ENCODE data around the gene GFOD1. TPM values are rescaled to one million over a fixed set of nuclear protein-coding genes. Genes with fewer than 3 reads are reported as not detected.

Gene GFOD1
- polyA plus RNA-seq, 1 donor = 2.0 TPM

DNA sequence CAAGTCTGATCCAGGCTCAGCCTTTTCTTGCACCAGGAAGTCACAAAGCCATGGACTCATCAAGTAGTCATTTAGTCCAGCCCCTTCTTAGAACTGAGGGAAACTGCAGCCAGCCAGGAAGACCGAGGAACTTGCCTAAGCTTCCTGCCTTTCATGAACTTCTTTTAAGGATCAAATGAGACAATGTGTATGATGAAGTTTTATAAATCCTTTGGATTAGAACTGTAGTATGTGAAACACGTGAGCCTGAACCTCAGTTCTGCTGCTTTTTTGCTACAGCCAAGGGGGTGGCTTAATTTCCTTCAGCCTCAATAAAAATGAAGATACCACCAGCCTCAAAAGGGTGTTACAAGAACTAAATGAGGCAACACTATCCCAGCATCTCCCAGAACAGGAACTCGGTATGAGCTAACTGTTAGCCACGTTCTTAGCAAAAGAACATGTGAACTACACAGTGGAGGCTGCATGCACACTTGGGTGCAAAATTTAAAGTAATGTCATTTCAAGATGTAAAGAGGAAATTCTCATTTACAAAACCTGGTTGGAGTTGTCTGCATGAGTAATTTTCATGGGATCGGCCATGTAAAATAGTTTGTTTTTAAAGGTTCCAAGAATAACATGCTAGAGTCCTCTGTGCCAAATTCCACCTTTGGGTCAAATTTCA is 83.0 kb downstream of the GFOD1 start:
- Histone ChIP-seq H3K9me3 (ENCODE audit: control insufficient read depth, low read depth, low read length) (no peaks in the 10 kb centered on the region), H3K27me3 (ENCODE audit: control insufficient read depth, insufficient read depth, low read length) (peaks cover 2% of the 10 kb centered on the region), H3K4me1 (ENCODE audit: control insufficient read depth, insufficient read depth, low read length) (no peaks in the 10 kb centered on the region), H3K27ac (ENCODE audit: low read length) (no peak overlapping the region), H3K4me3 (ENCODE audit: low read length) (no peak overlapping the region), H3K36me3 (ENCODE audit: control insufficient read depth, insufficient read depth, low read length) (no peaks in the 10 kb centered on the region)
- DNase-seq = no peak
- WGBS (ENCODE audit: insufficient coverage, low lambda C conversion rate) = 83% methylated on average over 1 of the region's 5 CpGs

DNA sequence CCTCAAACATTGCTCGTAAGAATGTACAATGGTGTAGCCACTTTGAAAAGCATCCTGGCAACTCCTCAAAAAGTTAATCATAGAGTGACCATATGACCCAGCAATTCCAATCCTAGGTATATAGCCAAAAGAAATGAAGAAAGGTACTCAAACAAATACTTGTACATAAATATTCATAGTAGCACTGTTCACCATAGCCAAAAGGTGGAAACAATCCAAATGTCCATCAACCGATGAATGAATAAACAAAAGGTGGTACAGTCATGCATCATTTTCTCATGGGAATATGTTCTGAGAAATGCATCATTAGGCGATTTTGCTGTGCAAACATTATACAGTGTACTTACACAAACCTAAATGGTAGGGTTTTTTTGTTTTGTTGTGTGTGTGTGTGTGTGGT is 84.7 kb downstream of the GFOD1 start:
- no peak for DNase-seq
- H3K4me1 ChIP-seq (ENCODE audit: control insufficient read depth, insufficient read depth, low read length) = no peaks in the 10 kb centered on the region
- no peaks in the 10 kb centered on the region for H3K36me3 ChIP-seq (ENCODE audit: control insufficient read depth, insufficient read depth, low read length)
- no peaks in the 10 kb centered on the region for H3K9me3 ChIP-seq (ENCODE audit: control insufficient read depth, low read depth, low read length)
- H3K27ac ChIP-seq (ENCODE audit: low read length) = no peak overlapping the region
- no CpG with 5 or more reads among the region's 3 CpGs for WGBS (ENCODE audit: insufficient coverage, low lambda C conversion rate)
- no peak overlapping the region for H3K4me3 ChIP-seq (ENCODE audit: low read length)
- peaks cover 4% of the 10 kb centered on the region for H3K27me3 ChIP-seq (ENCODE audit: control insufficient read depth, insufficient read depth, low read length)

DNA sequence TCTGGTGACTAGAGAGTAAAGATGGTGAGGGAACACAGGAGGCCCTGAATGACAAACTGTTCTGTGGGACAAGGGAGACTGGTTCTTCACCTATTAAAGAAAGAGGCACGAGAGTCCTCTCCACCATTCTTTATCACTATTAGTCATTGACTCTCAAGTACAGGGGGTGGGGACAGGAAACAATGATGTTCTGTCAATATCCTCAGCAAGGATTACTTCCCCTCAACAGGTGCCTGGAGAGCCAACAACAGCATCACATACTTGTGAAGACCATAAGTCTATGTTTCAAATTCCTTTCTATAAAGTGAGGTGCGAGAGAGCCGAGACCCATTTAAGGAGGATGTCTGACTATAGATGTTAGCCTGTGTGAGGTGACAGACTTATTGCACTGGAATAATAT is 86.6 kb downstream of the GFOD1 start:
- 40% methylated on average over 1 of the region's 3 CpGs for WGBS (ENCODE audit: insufficient coverage, low lambda C conversion rate)
- no peaks in the 10 kb centered on the region for H3K36me3 ChIP-seq (ENCODE audit: control insufficient read depth, insufficient read depth, low read length)
- H3K9me3 ChIP-seq (ENCODE audit: control insufficient read depth, low read depth, low read length) = no peaks in the 10 kb centered on the region
- peaks cover 4% of the 10 kb centered on the region for H3K27me3 ChIP-seq (ENCODE audit: control insufficient read depth, insufficient read depth, low read length)
- no peak overlapping the region for H3K4me3 ChIP-seq (ENCODE audit: low read length)
- DNase-seq = no peak
- H3K4me1 ChIP-seq (ENCODE audit: control insufficient read depth, insufficient read depth, low read length) = no peaks in the 10 kb centered on the region
- H3K27ac ChIP-seq (ENCODE audit: low read length) = no peak overlapping the region

DNA sequence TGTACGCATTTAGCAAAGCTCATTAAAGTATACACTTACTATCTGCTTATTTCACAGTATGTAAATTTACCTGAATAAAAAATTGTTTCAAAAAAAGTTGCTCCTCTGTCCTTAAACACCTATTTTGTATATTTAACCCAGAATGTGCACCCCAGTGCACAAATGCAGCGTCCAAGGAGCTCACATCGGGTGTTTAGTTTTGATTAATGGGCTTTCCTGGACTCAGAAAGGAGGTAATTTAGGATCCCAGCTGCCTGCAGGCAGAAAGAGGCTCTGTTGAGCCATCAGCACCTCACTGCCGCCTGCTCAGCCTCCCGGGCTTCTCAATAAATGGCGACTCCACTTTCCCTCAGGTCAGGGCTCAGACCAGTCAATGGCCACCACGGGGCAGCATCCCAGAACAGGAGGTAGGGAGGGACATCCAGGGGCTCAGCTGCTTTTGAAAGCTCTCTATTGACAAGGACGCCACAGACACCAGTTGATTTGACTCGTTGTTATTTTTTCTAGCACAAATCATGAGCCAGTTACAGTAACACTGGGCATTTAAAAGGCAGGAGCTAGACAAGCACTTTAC is 88.9 kb downstream of the GFOD1 start:
- no peak for DNase-seq
- Histone ChIP-seq H3K27me3 (ENCODE audit: control insufficient read depth, insufficient read depth, low read length) (peaks cover 4% of the 10 kb centered on the region), H3K27ac (ENCODE audit: low read length) (no peak overlapping the region), H3K4me1 (ENCODE audit: control insufficient read depth, insufficient read depth, low read length) (no peaks in the 10 kb centered on the region), H3K36me3 (ENCODE audit: control insufficient read depth, insufficient read depth, low read length) (no peaks in the 10 kb centered on the region), H3K4me3 (ENCODE audit: low read length) (no peak overlapping the region), H3K9me3 (ENCODE audit: control insufficient read depth, low read depth, low read length) (no peaks in the 10 kb centered on the region)
- no CpG with 5 or more reads among the region's 9 CpGs for WGBS (ENCODE audit: insufficient coverage, low lambda C conversion rate)

DNA sequence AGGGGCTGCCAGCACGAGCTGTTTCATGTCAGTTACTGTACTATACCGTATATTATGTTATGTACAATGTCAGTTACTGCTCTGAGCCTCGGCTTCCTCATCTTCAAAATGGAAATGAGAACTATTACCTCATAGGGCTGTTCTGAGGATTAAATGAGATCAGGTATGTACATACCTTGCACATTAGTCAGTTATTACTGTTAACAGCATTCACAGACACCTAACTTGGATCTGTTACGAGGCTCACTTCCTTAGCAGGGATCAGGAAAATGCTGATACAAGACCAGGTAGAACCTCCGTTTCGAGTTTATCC is 89.4 kb downstream of the GFOD1 start:
- Histone ChIP-seq H3K4me3 (ENCODE audit: low read length) (no peak overlapping the region), H3K27me3 (ENCODE audit: control insufficient read depth, insufficient read depth, low read length) (peaks cover 4% of the 10 kb centered on the region), H3K27ac (ENCODE audit: low read length) (no peak overlapping the region), H3K36me3 (ENCODE audit: control insufficient read depth, insufficient read depth, low read length) (no peaks in the 10 kb centered on the region), H3K4me1 (ENCODE audit: control insufficient read depth, insufficient read depth, low read length) (no peaks in the 10 kb centered on the region), H3K9me3 (ENCODE audit: control insufficient read depth, low read depth, low read length) (no peaks in the 10 kb centered on the region)
- DNase-seq = no peak
- WGBS (ENCODE audit: insufficient coverage, low lambda C conversion rate) = 100% methylated on average over 2 of the region's 6 CpGs

DNA sequence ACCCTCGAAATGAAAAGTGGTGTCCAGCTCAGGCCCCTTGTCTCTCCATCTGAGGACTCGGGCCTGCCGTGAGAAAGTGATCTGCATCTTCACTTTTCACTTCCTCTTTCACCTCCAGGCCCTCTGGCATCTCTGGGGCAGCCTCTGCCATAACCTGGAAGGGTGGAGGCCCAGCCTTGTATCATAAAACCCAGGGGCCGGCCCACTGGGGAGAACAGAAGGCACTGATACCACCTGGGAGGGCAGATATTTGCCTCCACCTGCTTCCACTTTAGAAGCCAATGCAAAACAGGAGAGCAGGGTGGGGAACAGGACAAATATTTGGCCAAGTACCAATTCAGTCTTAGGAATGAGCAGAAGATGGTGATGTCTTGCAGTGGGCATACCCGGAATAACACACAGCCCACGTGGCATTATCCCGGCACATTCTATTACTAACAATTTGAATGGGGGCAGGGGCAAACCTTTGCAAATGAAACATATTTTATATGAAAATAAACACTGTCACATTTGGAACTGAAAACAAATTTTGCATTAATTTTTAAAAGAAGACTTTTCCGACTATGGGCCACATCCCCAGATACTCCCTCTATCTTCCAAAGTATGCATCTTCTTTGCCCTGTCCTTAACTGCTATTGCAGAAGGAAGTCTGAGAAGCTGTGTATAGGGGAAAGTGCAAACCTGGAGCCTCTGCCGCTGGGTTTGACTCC is 89.9 kb downstream of the GFOD1 start:
- no peak overlapping the region for H3K4me3 ChIP-seq (ENCODE audit: low read length)
- H3K27ac ChIP-seq (ENCODE audit: low read length) = no peak overlapping the region
- H3K27me3 ChIP-seq (ENCODE audit: control insufficient read depth, insufficient read depth, low read length) = peaks cover 4% of the 10 kb centered on the region
- H3K36me3 ChIP-seq (ENCODE audit: control insufficient read depth, insufficient read depth, low read length) = no peaks in the 10 kb centered on the region
- peak in 1 of 2 donors; percentile 27 for DNase-seq
- no peaks in the 10 kb centered on the region for H3K4me1 ChIP-seq (ENCODE audit: control insufficient read depth, insufficient read depth, low read length)
- no peaks in the 10 kb centered on the region for H3K9me3 ChIP-seq (ENCODE audit: control insufficient read depth, low read depth, low read length)
- WGBS (ENCODE audit: insufficient coverage, low lambda C conversion rate) = 0% methylated on average over 1 of the region's 9 CpGs

DNA sequence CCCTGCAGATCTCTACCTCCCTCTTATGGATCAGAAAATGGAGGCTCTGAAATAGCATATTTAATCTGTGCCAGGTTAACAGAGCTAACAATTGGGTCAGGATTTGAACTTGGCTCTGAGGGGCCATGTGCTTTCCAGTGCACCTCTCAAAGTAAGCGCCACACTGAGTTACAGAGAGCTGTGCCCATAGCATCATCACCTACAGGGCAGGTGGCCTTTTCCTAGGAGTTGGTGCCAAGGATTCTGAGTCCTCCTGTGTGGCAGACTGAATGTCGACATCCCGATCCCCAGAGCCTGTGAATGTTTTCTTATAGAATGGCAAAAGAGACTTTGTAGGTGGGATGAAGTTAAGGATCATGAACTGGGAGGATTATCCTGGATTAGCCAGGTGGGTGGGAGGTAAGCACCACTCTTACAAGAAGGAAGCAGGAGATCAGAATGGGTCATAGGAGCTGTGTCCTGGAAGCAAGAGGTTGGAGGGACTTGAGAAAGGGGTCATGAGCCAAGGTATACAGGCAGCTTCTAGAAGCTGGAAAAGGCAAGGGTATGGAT is 91.1 kb downstream of the GFOD1 start:
- Histone ChIP-seq H3K4me3 (ENCODE audit: low read length) (no peak overlapping the region), H3K27me3 (ENCODE audit: control insufficient read depth, insufficient read depth, low read length) (peaks cover 4% of the 10 kb centered on the region), H3K4me1 (ENCODE audit: control insufficient read depth, insufficient read depth, low read length) (no peaks in the 10 kb centered on the region), H3K36me3 (ENCODE audit: control insufficient read depth, insufficient read depth, low read length) (no peaks in the 10 kb centered on the region), H3K9me3 (ENCODE audit: control insufficient read depth, low read depth, low read length) (no peaks in the 10 kb centered on the region), H3K27ac (ENCODE audit: low read length) (no peak overlapping the region)
- no peak for DNase-seq
- WGBS (ENCODE audit: insufficient coverage, low lambda C conversion rate) = 100% methylated on average over 2 of the region's 3 CpGs

DNA sequence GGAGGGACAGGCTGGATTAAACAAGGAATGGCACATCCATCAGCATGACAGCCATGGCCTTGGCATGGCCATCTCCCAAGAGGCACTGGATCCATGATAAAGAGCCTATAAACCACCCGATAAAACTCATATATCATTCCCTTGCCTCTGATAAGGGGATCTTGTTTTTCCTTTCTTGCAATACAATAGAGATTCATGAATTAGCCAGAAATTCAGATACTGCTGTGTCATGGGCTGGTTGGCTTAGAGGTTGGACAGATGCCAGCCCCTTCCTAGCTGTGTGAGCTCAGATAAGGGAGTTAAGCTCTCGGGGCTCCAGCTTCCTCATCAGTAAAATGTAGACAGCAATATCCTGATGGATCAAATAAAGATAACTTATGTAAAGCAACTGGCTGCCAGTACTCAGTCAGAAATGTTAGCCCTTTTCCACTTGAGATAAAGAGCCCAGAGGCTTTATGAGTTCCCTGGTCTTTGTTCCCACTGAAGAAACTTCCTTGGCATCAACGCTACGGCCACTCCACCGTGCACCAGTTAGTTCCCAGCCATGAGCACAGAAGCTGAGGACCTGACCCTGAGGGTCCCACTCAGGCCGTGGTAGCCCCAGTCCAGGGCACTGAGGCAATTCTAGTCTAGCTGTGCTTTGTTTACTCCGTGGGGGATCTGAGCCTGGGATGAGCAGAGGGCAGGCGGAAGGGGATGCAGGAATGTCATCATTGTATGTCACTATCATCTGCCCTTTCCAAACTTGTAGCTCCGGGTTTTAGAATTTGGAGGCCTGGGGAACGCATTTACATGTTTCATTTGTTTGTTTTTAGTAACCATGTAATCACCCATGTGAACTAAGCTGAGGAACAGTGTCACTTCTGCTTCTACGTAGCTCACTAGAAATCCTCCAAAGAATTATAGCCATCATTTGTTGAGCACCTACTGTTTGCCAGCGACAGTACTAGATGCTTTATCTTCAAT is 91.8 kb downstream of the GFOD1 start:
- peak in 1 of 2 donors; percentile 46 for DNase-seq
- H3K4me3 ChIP-seq (ENCODE audit: low read length) = no peak overlapping the region
- H3K27me3 ChIP-seq (ENCODE audit: control insufficient read depth, insufficient read depth, low read length) = peaks cover 4% of the 10 kb centered on the region
- H3K27ac ChIP-seq (ENCODE audit: low read length) = no peak overlapping the region
- no peaks in the 10 kb centered on the region for H3K9me3 ChIP-seq (ENCODE audit: control insufficient read depth, low read depth, low read length)
- WGBS (ENCODE audit: insufficient coverage, low lambda C conversion rate) = no CpG with 5 or more reads among the region's 12 CpGs
- H3K4me1 ChIP-seq (ENCODE audit: control insufficient read depth, insufficient read depth, low read length) = no peaks in the 10 kb centered on the region
- H3K36me3 ChIP-seq (ENCODE audit: control insufficient read depth, insufficient read depth, low read length) = no peaks in the 10 kb centered on the region

DNA sequence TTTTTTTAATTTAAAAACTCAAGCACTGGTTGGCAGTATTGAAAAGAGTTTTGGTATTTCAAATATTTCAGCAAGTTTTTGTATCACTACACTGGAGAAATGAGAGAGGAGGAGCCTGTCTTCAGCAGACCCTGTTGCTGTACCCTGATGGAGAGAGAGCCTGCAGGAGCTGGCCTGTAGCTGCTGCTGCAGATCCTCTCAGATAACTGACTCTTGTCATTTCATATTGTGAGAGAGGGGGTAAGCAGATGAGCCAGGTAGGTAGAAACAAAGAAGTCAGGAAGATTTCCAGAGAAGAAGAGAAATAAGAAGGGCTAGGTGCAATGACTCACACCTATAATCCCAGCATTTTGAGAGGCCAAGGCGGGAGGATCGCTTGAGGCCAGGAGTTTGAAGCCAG is 94.9 kb downstream of the GFOD1 start:
- WGBS (ENCODE audit: insufficient coverage, low lambda C conversion rate) = 80% methylated on average over 1 of the region's 2 CpGs
- Histone ChIP-seq H3K36me3 (ENCODE audit: control insufficient read depth, insufficient read depth, low read length) (no peaks in the 10 kb centered on the region), H3K9me3 (ENCODE audit: control insufficient read depth, low read depth, low read length) (no peaks in the 10 kb centered on the region), H3K27me3 (ENCODE audit: control insufficient read depth, insufficient read depth, low read length) (no peaks in the 10 kb centered on the region), H3K27ac (ENCODE audit: low read length) (no peak overlapping the region), H3K4me1 (ENCODE audit: control insufficient read depth, insufficient read depth, low read length) (no peaks in the 10 kb centered on the region), H3K4me3 (ENCODE audit: low read length) (no peak overlapping the region)
- DNase-seq = no peak

DNA sequence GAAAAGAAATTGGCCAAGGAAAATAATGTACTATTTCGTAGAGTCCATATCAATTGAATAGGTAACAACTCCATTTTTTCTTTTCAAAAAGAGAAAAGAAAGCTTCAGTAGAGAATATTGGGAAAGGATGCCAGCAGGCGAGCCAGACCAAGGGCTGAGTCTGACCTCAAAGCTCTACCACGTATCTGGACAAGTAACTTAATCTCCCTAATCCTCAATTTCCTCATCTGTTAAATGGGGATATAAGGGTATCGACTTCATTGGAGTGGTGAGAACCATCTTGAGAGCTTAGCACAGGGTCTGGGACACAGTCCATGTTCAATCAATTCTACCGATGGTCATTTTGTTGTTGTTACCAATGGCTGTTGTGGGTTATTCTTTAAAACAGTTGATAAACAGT is 95.9 kb downstream of the GFOD1 start:
- Histone ChIP-seq H3K4me1 (ENCODE audit: control insufficient read depth, insufficient read depth, low read length) (no peaks in the 10 kb centered on the region), H3K27me3 (ENCODE audit: control insufficient read depth, insufficient read depth, low read length) (no peaks in the 10 kb centered on the region), H3K27ac (ENCODE audit: low read length) (no peak overlapping the region), H3K4me3 (ENCODE audit: low read length) (no peak overlapping the region), H3K36me3 (ENCODE audit: control insufficient read depth, insufficient read depth, low read length) (no peaks in the 10 kb centered on the region), H3K9me3 (ENCODE audit: control insufficient read depth, low read depth, low read length) (no peaks in the 10 kb centered on the region)
- no CpG with 5 or more reads among the region's 5 CpGs for WGBS (ENCODE audit: insufficient coverage, low lambda C conversion rate)
- DNase-seq = no peak
